ENCODE results near the gene MYL3.

Gene MYL3

GRCh38 chr3:46853441-46854415, 9.5 kb downstream of the MYL3 start:
- H3K4me1 ChIP-seq (ENCODE audit: control insufficient read depth, insufficient read depth, low read length) = no peaks in the 10 kb centered on the region; the same call in 1 of the 2 replicates
- H3K9ac ChIP-seq (ENCODE audit: low read depth, low read length) = no peak overlapping the region
- no peak overlapping the region for H3K4me3 ChIP-seq (ENCODE audit: low read depth, low read length)
- H3K9me3 ChIP-seq (ENCODE audit: control insufficient read depth, insufficient read depth, low read length) = no peaks in the 10 kb centered on the region
- H3K27ac ChIP-seq (ENCODE audit: low read depth, low read length) = no peak overlapping the region
- H3K36me3 ChIP-seq (ENCODE audit: control insufficient read depth, insufficient read depth, low read length) = no peaks in the 10 kb centered on the region
- H3K27me3 ChIP-seq (ENCODE audit: control insufficient read depth, insufficient read depth, low read length) = no peaks in the 10 kb centered on the region

- Histone ChIP-seq H3K36me3 (ENCODE audit: control insufficient read depth, insufficient read depth, low read length) (no peaks in the 10 kb centered on the region), H3K4me1 (ENCODE audit: control insufficient read depth, insufficient read depth, low read length) (no peaks in the 10 kb centered on the region; the same call in 1 of the 2 replicates), H3K9me3 (ENCODE audit: control insufficient read depth, insufficient read depth, low read length) (no peaks in the 10 kb centered on the region), H3K27me3 (ENCODE audit: control insufficient read depth, insufficient read depth, low read length) (no peaks in the 10 kb centered on the region), H3K9ac (ENCODE audit: low read depth, low read length) (no peak overlapping the region), H3K27ac (ENCODE audit: low read depth, low read length) (no peak overlapping the region), H3K4me3 (ENCODE audit: low read depth, low read length) (no peak overlapping the region)
Observed at GRCh38 chr3:46852839-46853355, 10.3 kb downstream of the MYL3 start.

GRCh38 chr3:46852334-46852720, 10.9 kb downstream of the MYL3 start:
- Histone ChIP-seq H3K4me1 (ENCODE audit: control insufficient read depth, insufficient read depth, low read length) (peaks cover 3% of the 10 kb centered on the region), H3K27me3 (ENCODE audit: control insufficient read depth, insufficient read depth, low read length) (no peaks in the 10 kb centered on the region), H3K9ac (ENCODE audit: low read depth, low read length) (no peak overlapping the region), H3K27ac (ENCODE audit: low read depth, low read length) (no peak overlapping the region), H3K4me3 (ENCODE audit: low read depth, low read length) (no peak overlapping the region), H3K9me3 (ENCODE audit: control insufficient read depth, insufficient read depth, low read length) (no peaks in the 10 kb centered on the region), H3K36me3 (ENCODE audit: control insufficient read depth, insufficient read depth, low read length) (no peaks in the 10 kb centered on the region)

- Histone ChIP-seq H3K4me3 (ENCODE audit: low read depth, low read length) (no peak overlapping the region), H3K9ac (ENCODE audit: low read depth, low read length) (no peak overlapping the region), H3K36me3 (ENCODE audit: control insufficient read depth, insufficient read depth, low read length) (no peaks in the 10 kb centered on the region), H3K9me3 (ENCODE audit: control insufficient read depth, insufficient read depth, low read length) (no peaks in the 10 kb centered on the region), H3K4me1 (ENCODE audit: control insufficient read depth, insufficient read depth, low read length) (peaks cover 3% of the 10 kb centered on the region), H3K27ac (ENCODE audit: low read depth, low read length) (no peak overlapping the region), H3K27me3 (ENCODE audit: control insufficient read depth, insufficient read depth, low read length) (peaks cover 5% of the 10 kb centered on the region; the same call in 1 of the 2 replicates)
Observed at GRCh38 chr3:46851364-46852333, 11.6 kb downstream of the MYL3 start.

- no peak overlapping the region for H3K27ac ChIP-seq (ENCODE audit: low read depth, low read length)
- H3K4me1 ChIP-seq (ENCODE audit: control insufficient read depth, insufficient read depth, low read length) = peaks cover 4% of the 10 kb centered on the region
- H3K27me3 ChIP-seq (ENCODE audit: control insufficient read depth, insufficient read depth, low read length) = peaks cover 10% of the 10 kb centered on the region
- H3K4me3 ChIP-seq (ENCODE audit: low read depth, low read length) = no peak overlapping the region
- no peaks in the 10 kb centered on the region for H3K36me3 ChIP-seq (ENCODE audit: control insufficient read depth, insufficient read depth, low read length)
- no peak overlapping the region for H3K9ac ChIP-seq (ENCODE audit: low read depth, low read length)
- H3K9me3 ChIP-seq (ENCODE audit: control insufficient read depth, insufficient read depth, low read length) = no peaks in the 10 kb centered on the region
Observed at GRCh38 chr3:46850468-46850779, 12.8 kb downstream of the MYL3 start.

- no peak overlapping the region for H3K9ac ChIP-seq (ENCODE audit: low read depth, low read length)
- no peak overlapping the region for H3K4me3 ChIP-seq (ENCODE audit: low read depth, low read length)
- peaks cover 9% of the 10 kb centered on the region for H3K4me1 ChIP-seq (ENCODE audit: control insufficient read depth, insufficient read depth, low read length)
- no peaks in the 10 kb centered on the region for H3K36me3 ChIP-seq (ENCODE audit: control insufficient read depth, insufficient read depth, low read length)
- no peak overlapping the region for H3K27ac ChIP-seq (ENCODE audit: low read depth, low read length)
- no peaks in the 10 kb centered on the region for H3K9me3 ChIP-seq (ENCODE audit: control insufficient read depth, insufficient read depth, low read length)
- peaks cover 10% of the 10 kb centered on the region for H3K27me3 ChIP-seq (ENCODE audit: control insufficient read depth, insufficient read depth, low read length)
Observed at GRCh38 chr3:46849686-46850467, 13.4 kb downstream of the MYL3 start.

- H3K9ac ChIP-seq (ENCODE audit: low read depth, low read length) = no peak overlapping the region
- H3K27ac ChIP-seq (ENCODE audit: low read depth, low read length) = no peak overlapping the region
- peaks cover 10% of the 10 kb centered on the region for H3K27me3 ChIP-seq (ENCODE audit: control insufficient read depth, insufficient read depth, low read length)
Observed at GRCh38 chr3:46849045-46849631, 14.1 kb downstream of the MYL3 start.

GRCh38 chr3:46848271-46849044, 14.8 kb downstream of the MYL3 start:
- Histone ChIP-seq H3K9me3 (ENCODE audit: control insufficient read depth, insufficient read depth, low read length) (no peaks in the 10 kb centered on the region), H3K36me3 (ENCODE audit: control insufficient read depth, insufficient read depth, low read length) (no peaks in the 10 kb centered on the region), H3K27me3 (ENCODE audit: control insufficient read depth, insufficient read depth, low read length) (peaks cover 10% of the 10 kb centered on the region), H3K9ac (ENCODE audit: low read depth, low read length) (no peak overlapping the region), H3K4me1 (ENCODE audit: control insufficient read depth, insufficient read depth, low read length) (peaks cover 9% of the 10 kb centered on the region), H3K27ac (ENCODE audit: low read depth, low read length) (no peak overlapping the region), H3K4me3 (ENCODE audit: low read depth, low read length) (no peak overlapping the region)

More at GRCh38 chr3:46849045-46849631, 14.1 kb downstream of the MYL3 start:
- Histone ChIP-seq H3K4me1 (ENCODE audit: control insufficient read depth, insufficient read depth, low read length) (peaks cover 9% of the 10 kb centered on the region), H3K4me3 (ENCODE audit: low read depth, low read length) (no peak overlapping the region), H3K36me3 (ENCODE audit: control insufficient read depth, insufficient read depth, low read length) (no peaks in the 10 kb centered on the region), H3K9me3 (ENCODE audit: control insufficient read depth, insufficient read depth, low read length) (no peaks in the 10 kb centered on the region)

GRCh38 chr3:46847744-46848143, 15.5 kb downstream of the MYL3 start:
- no peaks in the 10 kb centered on the region for H3K36me3 ChIP-seq (ENCODE audit: control insufficient read depth, insufficient read depth, low read length)
- H3K9me3 ChIP-seq (ENCODE audit: control insufficient read depth, insufficient read depth, low read length) = no peaks in the 10 kb centered on the region
- no peak overlapping the region for H3K27ac ChIP-seq (ENCODE audit: low read depth, low read length)
- H3K27me3 ChIP-seq (ENCODE audit: control insufficient read depth, insufficient read depth, low read length) = peaks cover 10% of the 10 kb centered on the region
- H3K4me1 ChIP-seq (ENCODE audit: control insufficient read depth, insufficient read depth, low read length) = peaks cover 9% of the 10 kb centered on the region
- no peak overlapping the region for H3K9ac ChIP-seq (ENCODE audit: low read depth, low read length)
- no peak overlapping the region for H3K4me3 ChIP-seq (ENCODE audit: low read depth, low read length)
